Fibroblast of lung (primary cell): ENCODE measurements around the gene HIP1R. TPM values are rescaled to one million over a fixed set of nuclear protein-coding genes. Genes with fewer than 3 reads are reported as not detected.

Experiments
- DNase-seq, 2 donors: peaks; one replicate each; pipeline versions ENCODE4 v3.0.0 to v3.0.0-alpha.2; 2010; ENCODE audit warnings: low read depth in 2 of 2
- H2AFZ ChIP-seq: 2 replicates; pipeline ENCODE4 v1.5.1; 2012; ENCODE audit warnings: low read length, control low read depth, inconsistent platforms
- H3K27ac ChIP-seq: 2 replicates; pipeline ENCODE4 v1.5.1; 2011; ENCODE audit warnings: low read length, control low read depth; ENCODE audit not compliant: insufficient read depth
- H3K27me3 ChIP-seq: 2 replicates; pipeline ENCODE4 v1.5.1; 2011; ENCODE audit warnings: mild to moderate bottlenecking, low read length; ENCODE audit not compliant: control insufficient read depth, insufficient read depth
- H3K36me3 ChIP-seq: 2 replicates; pipeline ENCODE4 v1.5.1; 2011; ENCODE audit warnings: low read length; ENCODE audit not compliant: control insufficient read depth, insufficient read depth
- H3K4me1 ChIP-seq: 2 replicates; pipeline ENCODE4 v1.5.1; 2011; ENCODE audit warnings: low read length; ENCODE audit not compliant: control insufficient read depth, insufficient read depth; ENCODE audit errors: extremely low read depth
- H3K4me2 ChIP-seq: 2 replicates; pipeline ENCODE4 v1.5.1; 2011; ENCODE audit warnings: low read length, control low read depth; ENCODE audit not compliant: insufficient read depth; ENCODE audit errors: extremely low read depth
- H3K4me3 ChIP-seq, 4 experiments: fragments of 200-600 bp in 1 of 4; sonication (generic) in 1 of 4; replicated peaks in 1 of 4; 2 replicates each; pipeline ENCODE4 v1.5.1; 2011 to 2016; ENCODE audit warnings: low read length in 4 of 4, low read depth in 3 of 4, mild to moderate bottlenecking in 3 of 4, control low read depth in 2 of 4, inconsistent platforms in 1 of 4, mixed read lengths in 1 of 4; ENCODE audit not compliant: insufficient read depth in 1 of 4; ENCODE audit errors: control extremely low read depth in 1 of 4
- H3K79me2 ChIP-seq: 2 replicates; pipeline ENCODE4 v1.5.1; 2012; ENCODE audit warnings: mild to moderate bottlenecking, low read length, inconsistent platforms; ENCODE audit not compliant: control insufficient read depth, insufficient read depth
- H3K9ac ChIP-seq: 2 replicates; pipeline ENCODE4 v1.5.1; 2011; ENCODE audit warnings: mild to moderate bottlenecking, low read length, control low read depth; ENCODE audit not compliant: insufficient read depth
- H3K9me3 ChIP-seq: 2 replicates; pipeline ENCODE4 v1.5.1; 2012; ENCODE audit warnings: low read depth, low read length; ENCODE audit not compliant: control insufficient read depth, insufficient read depth
- H4K20me1 ChIP-seq: 2 replicates; pipeline ENCODE4 v1.5.1; 2011; ENCODE audit warnings: low read length; ENCODE audit not compliant: control insufficient read depth, insufficient read depth; ENCODE audit errors: extremely low read depth
- CTCF ChIP-seq, 2 donors: IDR thresholded peaks in 1 of 2; conservative IDR thresholded peaks in 1 of 2; 1 replicate in 1 of 2; 2 replicates in 1 of 2; pipeline ENCODE4 v1.5.1; 2011 to 2012; ENCODE audit warnings: low read length in 2 of 2, control low read depth in 1 of 2, inconsistent platforms in 1 of 2, low read depth in 1 of 2, mild to moderate bottlenecking in 1 of 2
- EZH2 ChIP-seq: IDR thresholded peaks from 2 replicates; pipeline ENCODE4 v1.5.1; 2012; ENCODE audit warnings: low read length, control low read depth, mild to moderate bottlenecking; ENCODE audit errors: missing control alignments
- polyA plus RNA-seq, 2 donors: library from polyadenylated mRNA; depleted of rRNA in 1 of 2; stranded (reverse) in 1 of 2; unstranded in 1 of 2; fragments of >200 nt; gene quantifications; 2 replicates each; pipeline ENCODE4 v1.2.1, GENCODE V29; 2011 to 2012; ENCODE audit warnings: missing spikeins in 1 of 2
- total RNA-seq: library from RNA; depleted of rRNA; stranded (reverse); fragments of >200 nt; gene quantifications from 2 replicates; pipeline ENCODE4 v1.2.1, GENCODE V29; 2014

The HIP1R gene
- total and polyA plus RNA-seq, 2 donors (not counting 1 experiment from before 2014, with no cell fraction given): 3.4 to 21.3 TPM

DNA sequence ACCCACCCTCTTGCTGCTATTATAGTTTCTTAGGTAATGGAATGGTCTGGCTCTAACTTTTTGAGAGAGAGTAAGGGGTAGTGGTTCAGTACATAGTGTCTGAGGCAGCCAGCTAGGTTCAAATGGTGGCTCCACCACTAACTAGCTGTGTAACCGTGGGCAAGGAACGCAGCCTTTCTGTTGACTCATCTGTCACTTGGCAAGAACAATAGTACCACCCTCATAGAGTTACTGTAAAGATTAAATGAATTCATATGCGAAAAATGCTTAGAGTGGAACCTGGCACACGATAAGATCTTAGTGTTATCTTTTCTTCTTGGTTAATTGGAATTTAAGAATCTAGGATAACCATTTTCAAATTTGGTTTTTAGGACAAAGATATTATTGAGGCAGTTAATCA is 46.9 kb upstream of the HIP1R start:
- H3K27me3 ChIP-seq: no peaks in the 10 kb centered on the region
- H3K36me3 ChIP-seq: no peaks in the 10 kb centered on the region
- DNase-seq: peak; percentile 33 to 84
- H4K20me1 ChIP-seq: no peaks in the 10 kb centered on the region
- no peak overlapping the region for H3K4me2 ChIP-seq
- no peak overlapping the region for H3K9ac ChIP-seq
- H3K9me3 ChIP-seq: no peaks in the 10 kb centered on the region
- no peaks in the 10 kb centered on the region for H3K79me2 ChIP-seq
- TF ChIP-seq EZH2 (no peak), CTCF (conservative IDR thresholded peaks at IDR 0.05 in 1 of 2, IDR thresholded peaks at IDR 0.05 in 1 of 2; ENCODE audit: low read depth in 1 of 2, low read length in 2 of 2) (no peak)
- H3K4me1 ChIP-seq: no peaks in the 10 kb centered on the region
- no peak overlapping the region for H3K27ac ChIP-seq
- H3K4me3 ChIP-seq: no peak overlapping the region
- H2AFZ ChIP-seq: no peak overlapping the region

GRCh38 chr12:122789637-122790036 is 45.6 kb upstream of the HIP1R start:
- H3K4me2 ChIP-seq: no peak overlapping the region
- TF ChIP-seq CTCF (conservative IDR thresholded peaks at IDR 0.05 in 1 of 2, IDR thresholded peaks at IDR 0.05 in 1 of 2; ENCODE audit: low read depth in 1 of 2, low read length in 2 of 2) (no peak), EZH2 (no peak)
- H3K27me3 ChIP-seq: no peaks in the 10 kb centered on the region
- no peak overlapping the region for H3K27ac ChIP-seq
- H3K9ac ChIP-seq: no peak overlapping the region
- H3K36me3 ChIP-seq: no peaks in the 10 kb centered on the region
- no peak overlapping the region for H2AFZ ChIP-seq
- no peaks in the 10 kb centered on the region for H4K20me1 ChIP-seq
- DNase-seq: no peak
- no peaks in the 10 kb centered on the region for H3K79me2 ChIP-seq
- H3K9me3 ChIP-seq: no peaks in the 10 kb centered on the region
- H3K4me1 ChIP-seq: no peaks in the 10 kb centered on the region
- no peak overlapping the region for H3K4me3 ChIP-seq

GRCh38 chr12:122790393-122791075 is 44.7 kb upstream of the HIP1R start:
- H3K36me3 ChIP-seq: no peaks in the 10 kb centered on the region
- TF ChIP-seq EZH2: no peak
- TF ChIP-seq CTCF (conservative IDR thresholded peaks at IDR 0.05 in 1 of 2, IDR thresholded peaks at IDR 0.05 in 1 of 2; ENCODE audit: low read depth in 1 of 2, low read length in 2 of 2): no peak
- no peaks in the 10 kb centered on the region for H3K27me3 ChIP-seq
- H4K20me1 ChIP-seq: no peaks in the 10 kb centered on the region
- H3K27ac ChIP-seq: no peak overlapping the region
- H3K4me2 ChIP-seq: no peak overlapping the region
- H2AFZ ChIP-seq: no peak overlapping the region
- no peaks in the 10 kb centered on the region for H3K9me3 ChIP-seq
- no peaks in the 10 kb centered on the region for H3K4me1 ChIP-seq
- H3K79me2 ChIP-seq: no peaks in the 10 kb centered on the region
- H3K4me3 ChIP-seq: no peak overlapping the region
- DNase-seq: peak in 1 of 2 donors; percentile 56
- no peak overlapping the region for H3K9ac ChIP-seq
